Measurements from ENCODE around the gene RXRG. TPM values are rescaled to one million over a fixed set of nuclear protein-coding genes. Genes with fewer than 3 reads are reported as not detected.
A peak's percentile ranks its signal among the peaks of the same experiment; 100 is the strongest.

Gene RXRG
- total and polyA plus RNA-seq, 2 of the 8 experiments (the other 6 are each of a cell fraction or from before 2014, with no cell fraction given): not detected

GRCh38 chr1:165481820-165482532 is 37.0 kb upstream of the RXRG start:
- H3K79me2 ChIP-seq (ENCODE audit: control insufficient read depth in 1 of 2, insufficient read depth in 2 of 2, low read length in 2 of 2): no peaks in the 10 kb centered on the region
- no peaks in the 10 kb centered on the region for H3K9me3 ChIP-seq (ENCODE audit: insufficient read depth in 2 of 2, low read depth in 1 of 2, low read length in 1 of 2)
- H4K20me1 ChIP-seq (replicated peaks in 1 of 2; ENCODE audit: control insufficient read depth in 1 of 2, insufficient read depth in 2 of 2, low read length in 2 of 2): no peaks in the 10 kb centered on the region
- H3K23ac ChIP-seq (ENCODE audit: insufficient read length): no peak overlapping the region
- FAIRE-seq: no peak
- H2BK5ac ChIP-seq (ENCODE audit: low read depth, low read length): no peak overlapping the region
- WGBS, 2 experiments (ENCODE audit: extremely low coverage in 1 of 2, insufficient coverage in 1 of 2, insufficient read length in 1 of 2, insufficient replicate concordance in 2 of 2, low coverage in 1 of 2, low lambda C conversion rate in 2 of 2, missing lambda C conversion rate in 1 of 2): 82% methylated on average over 6 of the region's 6 CpGs; no CpG with 5 or more reads in 1 of the 2 experiments
- H3K4me3 ChIP-seq (ENCODE audit: extremely low read depth in 1 of 4, insufficient read depth in 2 of 4, low read depth in 3 of 4, low read length in 4 of 4): no peak overlapping the region
- H2AK5ac ChIP-seq (ENCODE audit: low read depth, low read length): no peak overlapping the region
- no peak overlapping the region for H3K4me2 ChIP-seq (ENCODE audit: insufficient read depth in 1 of 2, low read depth in 2 of 2, low read length in 2 of 2)
- no peak overlapping the region for H3K18ac ChIP-seq (ENCODE audit: extremely low read depth, low read length)
- no peak overlapping the region for H3K14ac ChIP-seq (ENCODE audit: insufficient read length)
- ChIA-PET CTCF (ENCODE audit: partially characterized antibody) (interaction anchor here (0.6 to 1.6 kb wide), 5 partner anchors 9 to 111 kb away, joined by 3 to 6 read pairs (median 4); no protein-coding TSS in a partner anchor), POLR2A (ENCODE audit: partially characterized antibody) (interaction anchor here (0.8 kb wide), 1 partner anchor 11 kb away, joined by 3 read pairs; no protein-coding TSS in a partner anchor)
- no peaks in the 10 kb centered on the region for H3K79me1 ChIP-seq (ENCODE audit: low read depth, low read length)
- no peak overlapping the region for H2BK20ac ChIP-seq (ENCODE audit: low read length)
- no peak overlapping the region for H3K9ac ChIP-seq (replicated peaks in 1 of 4; ENCODE audit: extremely low read depth in 1 of 4, low read depth in 3 of 4, low read length in 3 of 4)
- H3K27ac ChIP-seq (ENCODE audit: low read depth, low read length): no peak overlapping the region
- no peak overlapping the region for H4K5ac ChIP-seq (ENCODE audit: insufficient read length, low read depth, low read length)
- H3K56ac ChIP-seq (replicated peaks; ENCODE audit: insufficient read length, low read depth, low read length): no peak overlapping the region
- no peak overlapping the region for H3K4ac ChIP-seq (replicated peaks; ENCODE audit: insufficient read length, low read depth, low read length)
- peak in 1 of 2 experiments; percentile 3 for DNase-seq (ENCODE audit: low read depth in 1 of 2, low spot score in 2 of 2)
- H2BK12ac ChIP-seq (ENCODE audit: low read depth, low read length): no peak overlapping the region
- H4K8ac ChIP-seq (ENCODE audit: extremely low read depth, insufficient read depth, low read length): no peak overlapping the region
- H2BK120ac ChIP-seq (replicated peaks; ENCODE audit: low read depth, low read length): no peak overlapping the region
- no peaks in the 10 kb centered on the region for H3K4me1 ChIP-seq (replicated peaks in 1 of 4; ENCODE audit: control insufficient read depth in 3 of 4, insufficient read depth in 4 of 4, low read length in 3 of 4)
- H3K23me2 ChIP-seq (ENCODE audit: low read depth, low read length): no peaks in the 10 kb centered on the region
- no peaks in the 10 kb centered on the region for H3K36me3 ChIP-seq (ENCODE audit: control insufficient read depth in 2 of 4, insufficient read depth in 4 of 4, low read length in 3 of 4)
- no peak overlapping the region for H4K91ac ChIP-seq (replicated peaks; ENCODE audit: insufficient read length, low read length)
- no peak overlapping the region for H2BK15ac ChIP-seq (ENCODE audit: low read length)
- H2AFZ ChIP-seq (ENCODE audit: low read length): no peak overlapping the region
- no peaks in the 10 kb centered on the region for H3K27me3 ChIP-seq (replicated peaks in 1 of 4; ENCODE audit: control insufficient read depth in 3 of 4, extremely low read depth in 1 of 4, insufficient read depth in 3 of 4, low read length in 3 of 4)
- TF ChIP-seq JUND (IDR thresholded peaks at IDR 0.05; ENCODE audit: low read length): no peak
